Stomach (tissue), 4 donors: ENCODE results near the gene PTPRD.

ENCODE experiments used
- CTCF ChIP-seq, 7 experiments: fragments of 450-650 bp in 4 of 7; fragments of 200-600 bp in 3 of 7; sonication (generic) in 3 of 7; IDR thresholded peaks; one replicate each; pipeline ENCODE4 v1.5.1; 2016 to 2019; ENCODE audit warnings: antibody characterized with exemption in 7 of 7, control low read depth in 2 of 7, mild to moderate bottlenecking in 1 of 7
- POLR2AphosphoS5 ChIP-seq, 3 donors: sonication (generic); formaldehyde crosslinking; IDR thresholded peaks; one replicate each; pipeline ENCODE4 v1.6.1; 2016; ENCODE audit warnings: antibody characterized with exemption in 3 of 3

- no peak for TF ChIP-seq CTCF (IDR thresholded peaks at IDR 0.05)
- no peak for TF ChIP-seq POLR2AphosphoS5 (IDR thresholded peaks at IDR 0.05)
These were observed 2011.7 kb downstream of the PTPRD start for GRCh38 chr9:8600914-8601680.
